Small intestine (tissue), 7 donors: ENCODE results near the gene C17orf58. TPM values are rescaled to one million over a fixed set of nuclear protein-coding genes. Genes with fewer than 3 reads are reported as not detected.
A peak's percentile ranks its signal among the peaks of the same experiment; 100 is the strongest.

Source experiments
- DNase-seq, 2 donors: peaks; one replicate each; pipeline versions ENCODE4 v3.0.0 to v3.0.0-alpha.2; 2013
- FAIRE-seq: peaks from 2 replicates; lab custom pipeline; 2012; peaks lifted over from hg19 to GRCh38; lab: Jason Lieb, UNC
- H3K27ac ChIP-seq, 3 donors: one replicate each; pipeline ENCODE4 v1.5.1; 2013; ENCODE audit warnings: low read length in 2 of 3, mild to moderate bottlenecking in 2 of 3, control low read depth in 1 of 3, inconsistent platforms in 1 of 3, low read depth in 1 of 3, moderate library complexity in 1 of 3
- H3K27me3 ChIP-seq, 3 donors: one replicate each; pipeline ENCODE4 v1.6.1; 2013; ENCODE audit warnings: low read length in 3 of 3, inconsistent platforms in 1 of 3; ENCODE audit not compliant: control insufficient read depth in 3 of 3, insufficient read depth in 3 of 3
- H3K36me3 ChIP-seq, 3 donors: one replicate each; pipeline ENCODE4 v1.6.1; 2013; ENCODE audit warnings: low read length in 3 of 3, inconsistent platforms in 1 of 3, low read depth in 1 of 3, mild to moderate bottlenecking in 1 of 3, moderate library complexity in 1 of 3; ENCODE audit not compliant: control insufficient read depth in 3 of 3, insufficient read depth in 2 of 3
- H3K4me1 ChIP-seq, 3 donors: one replicate each; pipeline ENCODE4 v1.6.1; 2013; ENCODE audit warnings: low read length in 2 of 3, inconsistent platforms in 1 of 3, low read depth in 1 of 3, mild to moderate bottlenecking in 1 of 3, moderate library complexity in 1 of 3; ENCODE audit not compliant: control insufficient read depth in 3 of 3, insufficient read depth in 2 of 3
- H3K4me3 ChIP-seq, 3 donors: one replicate each; pipeline ENCODE4 v1.5.1; 2013; ENCODE audit warnings: low read length in 3 of 3, control low read depth in 1 of 3, inconsistent platforms in 1 of 3, low read depth in 1 of 3, mild to moderate bottlenecking in 1 of 3, moderate library complexity in 1 of 3
- H3K9me3 ChIP-seq, 2 donors: one replicate each; pipeline ENCODE4 v1.6.1; 2013; ENCODE audit warnings: low read depth in 1 of 2, low read length in 1 of 2; ENCODE audit not compliant: control insufficient read depth in 2 of 2, insufficient read depth in 1 of 2
- WGBS, 3 donors: extraction: QIAGEN DNeasy Blood & Tissue Kit; methylation state at CpG; one replicate each; pipeline ENCODE4 v1.1.7; 2013; 5-methylcytosine and 5-hydroxymethylcytosine counted together
- polyA plus RNA-seq, 4 donors: library from polyadenylated mRNA; stranded (reverse) in 3 of 4; unstranded in 1 of 4; fragments of 200-250 nt in 3 of 4; fragments of 120-200 nt in 1 of 4; gene quantifications; one replicate each; pipeline versions ENCODE4 v1.2.1 to v1.2.3, GENCODE V29; 2013
- donor health status: healthy with polysubstance abuse.
- donor health status: control.
- donor health status: control.
- donor health status: Bipolar disorder and iron deficiency.
- donor health status: healthy.

The C17orf58 gene
- polyA plus RNA-seq, 4 donors, result 9.4 to 13.1 (median 10.5) TPM

- H3K27me3 ChIP-seq, result peaks cover 0 to 14% (median 0%) of the 10 kb centered on the region in 3 donors
- H3K4me1 ChIP-seq, result peaks cover 0 to 18% (median 2%) of the 10 kb centered on the region in 3 donors
- H3K9me3 ChIP-seq, result no peaks in the 10 kb centered on the region
- H3K36me3 ChIP-seq, result no peaks in the 10 kb centered on the region
- FAIRE-seq (no peak), DNase-seq (peak; percentile 12 to 48)
- H3K27ac ChIP-seq, result peak overlapping the region in 1 of 3 donors; percentile 9
- WGBS, 3 donors, result 0 to 1% (median 1%) methylated on average over 42 to 43 of the region's 43 CpGs
- peak overlapping the region; percentile 26 to 48 (median 36) for H3K4me3 ChIP-seq
Measured at GRCh38 chr17:67995570-67996263, 552 bp downstream of the C17orf58 start.

- FAIRE-seq, result no peak
- Histone ChIP-seq H3K9me3 (no peaks in the 10 kb centered on the region), H3K27ac (peak overlapping the region in 1 of 3 donors; percentile 3), H3K4me1 (peaks cover 0 to 18% (median 2%) of the 10 kb centered on the region in 3 donors), H3K36me3 (no peaks in the 10 kb centered on the region), H3K4me3 (peak overlapping the region; percentile 12 to 48 (median 36)), H3K27me3 (peaks cover 0 to 14% (median 0%) of the 10 kb centered on the region in 3 donors)
- 17 to 20% (median 17%) methylated on average over 9 of the region's 9 CpGs for WGBS, 3 donors
- DNase-seq, result peak; percentile 37 to 43
Measured at GRCh38 chr17:67994817-67995569, 1.3 kb downstream of the C17orf58 start.

GRCh38 chr17:67993998-67994361 lies 2.3 kb downstream of the C17orf58 start:
- peak overlapping the region; percentile 74 to 85 (median 75) for H3K4me3 ChIP-seq
- DNase-seq (no peak), FAIRE-seq (no peak)
- H3K27me3 ChIP-seq, result peaks cover 0 to 14% (median 0%) of the 10 kb centered on the region in 3 donors
- H3K4me1 ChIP-seq, result peaks cover 0 to 18% (median 2%) of the 10 kb centered on the region in 3 donors
- H3K27ac ChIP-seq, result peak overlapping the region; percentile 96 to 98 (median 97)
- H3K9me3 ChIP-seq, result no peaks in the 10 kb centered on the region
- no peaks in the 10 kb centered on the region for H3K36me3 ChIP-seq
- WGBS, 3 donors, result 3 to 5% (median 5%) methylated on average over 20 to 21 of the region's 21 CpGs

- H3K27ac ChIP-seq, result peak overlapping the region; percentile 96 to 98 (median 97)
- FAIRE-seq (no peak), DNase-seq (peak; percentile 81 to 94)
- 0% methylated on average over 70 to 144 of the region's 144 CpGs for WGBS, 3 donors
- peaks cover 0 to 14% (median 0%) of the 10 kb centered on the region in 3 donors for H3K27me3 ChIP-seq
- H3K4me3 ChIP-seq, result peak overlapping the region; percentile 74 to 85 (median 75)
- no peaks in the 10 kb centered on the region for H3K36me3 ChIP-seq
- peaks cover 0 to 18% (median 2%) of the 10 kb centered on the region in 3 donors for H3K4me1 ChIP-seq
- no peaks in the 10 kb centered on the region for H3K9me3 ChIP-seq
Measured at GRCh38 chr17:67993153-67993997, 2.9 kb downstream of the C17orf58 start.

DNA sequence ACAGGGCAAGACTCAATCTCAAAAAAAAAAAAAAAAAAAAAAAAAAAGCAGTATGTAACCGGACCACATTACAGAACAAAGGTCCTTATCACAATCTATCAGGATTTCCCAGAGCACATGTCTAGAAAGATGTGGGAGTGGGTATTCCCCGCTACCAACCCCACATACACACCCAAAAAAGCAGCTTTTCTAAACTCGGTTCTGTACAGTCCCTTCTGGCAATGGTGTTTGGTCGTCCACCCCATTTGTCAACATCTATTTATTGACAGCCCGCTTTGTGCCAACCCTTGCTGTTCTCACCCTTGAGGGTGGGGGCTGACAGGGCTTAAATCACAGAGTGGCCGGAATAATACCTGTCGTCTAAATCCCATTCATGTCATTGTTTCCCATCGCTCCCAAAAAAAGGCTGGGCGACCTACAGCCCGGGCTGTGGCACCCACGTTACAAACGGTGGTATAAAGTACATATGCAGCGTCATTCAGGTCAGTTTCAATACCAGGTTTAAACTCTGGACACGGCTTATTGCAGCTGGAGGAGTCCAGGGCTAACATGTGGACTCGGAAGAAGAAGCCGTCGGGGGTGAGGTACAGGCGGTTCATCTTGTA lies 3.6 kb downstream of the C17orf58 start:
- H3K27me3 ChIP-seq, result peaks cover 0 to 14% (median 0%) of the 10 kb centered on the region in 3 donors
- peak overlapping the region; percentile 84 to 93 (median 90) for H3K27ac ChIP-seq
- no peaks in the 10 kb centered on the region for H3K9me3 ChIP-seq
- H3K4me3 ChIP-seq, result peak overlapping the region in 2 of 3 donors; percentile 74
- WGBS, 3 donors, result 4 to 8% (median 6%) methylated on average over 18 of the region's 18 CpGs
- FAIRE-seq (no peak), DNase-seq (peak in 1 of 2 donors; percentile 65)
- H3K36me3 ChIP-seq, result no peaks in the 10 kb centered on the region
- peaks cover 0 to 18% (median 2%) of the 10 kb centered on the region in 3 donors for H3K4me1 ChIP-seq

GRCh38 chr17:67990909-67991308 lies 5.4 kb downstream of the C17orf58 start:
- H3K27ac ChIP-seq, result no peak overlapping the region
- peaks cover 0 to 14% (median 2%) of the 10 kb centered on the region in 3 donors for H3K4me1 ChIP-seq
- FAIRE-seq, result no peak
- H3K4me3 ChIP-seq, result no peak overlapping the region
- no peaks in the 10 kb centered on the region for H3K36me3 ChIP-seq
- no peak for DNase-seq
- H3K9me3 ChIP-seq, result no peaks in the 10 kb centered on the region
- peaks cover 0 to 6% (median 0%) of the 10 kb centered on the region in 3 donors for H3K27me3 ChIP-seq
- WGBS, 3 donors, result 90 to 97% (median 93%) methylated on average over 4 of the region's 4 CpGs

GRCh38 chr17:67983383-67983688 lies 12.9 kb downstream of the C17orf58 start:
- Histone ChIP-seq H3K4me3 (no peak overlapping the region), H3K36me3 (peaks cover 0 to 21% (median 2%) of the 10 kb centered on the region in 3 donors), H3K4me1 (no peaks in the 10 kb centered on the region), H3K27ac (no peak overlapping the region), H3K27me3 (no peaks in the 10 kb centered on the region), H3K9me3 (no peaks in the 10 kb centered on the region)
- WGBS, 3 donors, result 78 to 84% (median 80%) methylated on average over 3 of the region's 3 CpGs
- no peak for DNase-seq
- no peak for FAIRE-seq
